Activated CD4-positive, CD25-positive, alpha-beta regulatory T cell treated with anti-CD3 and anti-CD28 coated beads, Interleukin-2, amount 50 U/mL, for 24 hours (primary cell): ENCODE measurements around the gene CFAP43.

Source experiments
- ATAC-seq, 2 donors: fragments of 150-1000 bp; cut with Tn5 transposase; one replicate each; pipeline ENCODE4 v1.10.0; 2021; ENCODE audit warnings: mild to moderate bottlenecking in 1 of 2, moderate library complexity in 1 of 2

Gene CFAP43

GRCh38 chr10:104130041-104130440 lies 102.1 kb downstream of the CFAP43 start:
- ATAC-seq, result no peak

DNA sequence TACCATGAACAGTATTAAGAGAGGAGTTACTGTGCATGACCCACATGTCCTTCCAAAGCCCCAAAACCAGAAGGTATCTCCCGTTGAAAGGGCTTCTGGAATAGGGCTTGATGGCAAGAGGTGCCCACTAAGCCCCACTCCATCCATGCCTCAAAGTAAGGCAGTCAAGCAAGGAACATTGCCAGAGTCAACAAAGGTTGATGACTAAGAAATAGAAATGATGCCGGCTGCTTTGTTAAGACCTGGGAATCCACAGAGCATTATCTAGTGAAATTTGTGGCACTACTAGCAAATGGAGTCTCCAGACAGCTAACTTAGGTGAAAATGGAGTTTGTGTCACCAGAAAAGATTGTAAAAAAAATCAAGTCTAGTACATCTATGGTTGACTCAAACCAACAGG lies 104.0 kb downstream of the CFAP43 start:
- no peak for ATAC-seq

- ATAC-seq, result peak in 1 of 2 donors; percentile 30
Measured at GRCh38 chr10:104127411-104127810, 104.8 kb downstream of the CFAP43 start.

DNA sequence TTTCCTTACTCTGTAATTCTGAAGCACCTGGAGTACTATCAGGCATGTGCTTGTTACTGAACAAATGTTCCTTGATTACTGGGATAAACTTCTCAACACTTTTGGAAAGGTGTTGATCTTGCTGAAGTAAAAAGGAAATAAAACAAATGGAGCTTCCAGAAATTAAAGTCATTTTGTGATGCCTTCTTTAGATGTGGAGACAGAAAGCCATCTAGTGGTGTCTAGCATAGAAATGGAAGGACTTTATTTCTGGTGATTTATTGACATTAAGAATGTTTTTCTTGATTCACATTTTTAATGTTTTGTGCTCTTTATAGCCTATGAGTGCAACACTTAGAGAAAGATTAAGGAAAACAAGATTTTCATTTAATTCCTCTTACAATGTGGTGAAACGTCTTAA lies 108.8 kb downstream of the CFAP43 start:
- no peak for ATAC-seq

DNA sequence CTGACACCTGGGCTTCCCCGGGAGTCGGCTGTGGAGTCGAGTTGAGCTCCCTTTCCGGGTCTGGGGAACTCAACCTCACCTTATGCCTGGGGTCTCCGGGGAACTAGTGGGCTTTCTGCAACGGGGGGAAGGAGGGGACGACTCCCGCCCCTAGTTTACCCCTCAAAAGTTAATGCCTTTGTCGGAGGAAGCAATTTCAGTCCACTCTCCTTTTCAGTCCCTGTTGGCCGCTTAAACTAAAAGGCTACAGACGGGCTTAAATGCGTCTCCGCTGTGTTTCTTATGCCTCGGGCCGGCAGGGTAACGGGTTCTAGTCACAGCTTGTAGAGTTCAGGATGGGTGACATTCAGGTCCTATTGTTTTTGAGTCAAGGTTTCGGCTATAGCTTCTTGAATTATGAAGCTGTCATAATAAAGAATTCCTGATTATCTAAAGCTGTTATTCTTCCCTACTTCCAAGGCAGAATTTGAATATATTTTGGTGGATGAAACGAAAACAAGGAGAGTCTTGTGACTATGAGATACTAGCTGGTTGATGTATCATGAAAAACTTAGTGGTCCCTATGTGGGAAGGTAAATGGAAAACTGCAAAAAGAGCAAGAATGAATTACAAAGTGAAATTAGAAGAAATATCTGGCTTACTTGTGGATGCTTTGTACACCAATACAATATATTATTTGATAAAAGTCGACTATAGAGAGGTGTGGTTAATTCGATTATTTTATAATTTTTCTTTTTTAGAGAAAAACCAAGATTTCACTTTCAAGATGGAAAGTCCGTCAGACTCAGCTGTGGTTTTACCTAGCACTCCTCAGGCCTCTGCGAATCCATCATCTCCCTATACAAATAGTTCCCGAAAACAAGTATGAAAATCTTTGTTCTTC lies 109.7 kb downstream of the CFAP43 start:
- ATAC-seq, result no peak

DNA sequence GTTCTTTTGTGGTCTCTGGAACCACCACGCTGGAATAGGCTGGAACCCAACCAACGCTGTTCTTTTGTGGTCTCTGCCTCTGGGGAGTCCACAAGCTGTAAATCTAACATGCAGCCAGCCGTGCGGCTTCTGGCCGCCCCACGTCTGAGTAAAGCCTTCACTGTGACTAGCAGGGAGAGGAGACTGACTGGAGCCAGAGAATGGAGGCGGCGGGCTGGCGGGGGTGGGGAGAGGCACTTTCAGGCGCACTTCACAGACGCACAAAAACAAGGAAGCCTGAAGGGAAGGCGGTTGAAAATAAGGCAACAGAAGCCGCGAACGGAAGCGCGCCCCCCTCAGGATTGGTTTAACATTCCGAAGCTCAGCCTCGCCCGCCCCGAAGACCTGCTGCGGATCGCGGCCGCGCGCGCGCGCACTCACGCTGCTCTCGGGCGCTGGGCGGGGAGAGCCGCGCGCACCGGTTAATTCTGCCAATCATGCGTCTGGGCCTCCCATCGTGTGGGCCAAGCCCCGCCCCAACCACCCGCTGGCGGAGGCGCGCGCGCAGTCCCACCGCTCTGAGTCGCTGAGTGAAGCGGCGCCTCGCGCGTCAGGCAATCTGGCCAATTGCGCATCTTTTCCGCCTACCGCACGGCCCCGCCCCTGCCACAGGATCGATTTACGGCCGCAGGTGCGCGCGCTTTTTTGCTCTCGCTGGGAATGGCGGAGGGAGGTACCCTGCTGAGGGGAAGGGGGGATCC lies 110.5 kb downstream of the CFAP43 start, which contains the start of gene SFR1:
Gene SFR1, plus strand, starts transcription at position 687 of the 740 bp plus-strand sequence. Its CDS starts 13 bp downstream, at position 700.
- ATAC-seq, result peak; percentile 82 to 90

DNA sequence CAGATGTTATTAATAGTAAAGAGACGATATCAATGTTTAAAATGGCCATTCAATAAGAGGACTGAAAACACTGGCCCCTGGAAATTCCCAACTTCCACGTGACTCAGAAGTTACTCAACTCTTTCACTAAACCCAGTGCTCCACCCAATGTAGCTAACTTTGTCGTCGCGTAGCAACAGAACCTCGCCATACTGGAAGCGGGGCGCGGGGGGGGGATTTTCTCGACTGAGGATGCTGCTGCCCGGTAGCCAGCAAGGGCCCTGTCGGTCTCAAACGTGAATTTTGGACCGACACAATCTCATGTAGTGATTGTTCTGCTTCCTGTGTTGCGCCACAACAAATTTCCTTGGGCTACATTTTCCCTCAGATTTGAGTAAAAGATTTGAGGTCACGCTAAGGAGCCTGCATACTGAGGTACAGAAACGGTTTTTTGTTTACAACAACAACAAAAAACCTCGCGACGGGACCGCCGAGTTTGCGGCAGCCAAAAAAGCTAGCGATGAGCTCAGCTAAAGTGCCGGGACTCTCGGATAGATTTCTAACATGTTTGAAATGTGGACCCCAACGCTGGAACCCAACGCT lies 111.2 kb downstream of the CFAP43 start:
- ATAC-seq, result peak; percentile 40 to 42

DNA sequence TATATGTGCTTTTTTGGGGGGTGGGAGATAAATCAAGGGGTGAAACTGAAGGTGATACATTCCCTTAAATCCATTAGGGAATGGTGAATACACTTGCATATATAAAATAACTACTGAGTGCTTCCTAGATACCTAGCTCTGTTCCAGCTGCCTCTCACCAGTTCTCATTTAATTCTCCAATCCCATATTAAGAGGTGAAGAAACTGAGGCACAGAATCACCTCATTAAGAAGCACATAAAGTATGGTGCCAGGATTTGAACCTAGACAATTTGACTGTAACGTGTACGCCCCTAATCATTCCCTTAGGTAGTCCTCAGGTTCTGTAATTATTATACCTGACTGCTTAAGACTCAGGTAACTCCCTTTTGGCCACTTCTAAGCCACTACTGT lies 111.7 kb downstream of the CFAP43 start:
- no peak for ATAC-seq

GRCh38 chr10:104119996-104120395 lies 112.2 kb downstream of the CFAP43 start:
- no peak for ATAC-seq

DNA sequence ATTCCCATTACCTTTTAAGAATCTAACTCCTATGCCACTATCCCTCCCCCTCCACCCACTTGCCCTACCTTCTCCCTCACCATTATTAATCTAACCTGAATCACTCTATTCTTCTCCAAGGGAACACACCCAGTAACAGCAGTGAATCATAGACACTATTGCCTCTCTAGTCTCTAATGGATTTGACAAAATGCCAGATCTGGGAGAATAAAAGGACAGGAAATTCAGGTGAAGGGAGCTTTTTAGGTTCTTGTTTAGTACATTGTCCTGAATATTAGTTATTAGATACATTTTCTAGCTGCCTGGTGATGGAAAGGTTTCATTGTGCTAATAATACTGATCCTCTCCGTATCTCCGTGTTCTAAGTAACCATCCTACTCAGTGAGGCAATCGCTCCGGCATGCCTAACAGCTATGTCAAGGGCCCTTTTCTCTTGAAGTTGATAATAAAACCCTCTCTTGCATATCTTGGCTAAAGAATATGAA lies 114.3 kb downstream of the CFAP43 start:
- ATAC-seq, result no peak

DNA sequence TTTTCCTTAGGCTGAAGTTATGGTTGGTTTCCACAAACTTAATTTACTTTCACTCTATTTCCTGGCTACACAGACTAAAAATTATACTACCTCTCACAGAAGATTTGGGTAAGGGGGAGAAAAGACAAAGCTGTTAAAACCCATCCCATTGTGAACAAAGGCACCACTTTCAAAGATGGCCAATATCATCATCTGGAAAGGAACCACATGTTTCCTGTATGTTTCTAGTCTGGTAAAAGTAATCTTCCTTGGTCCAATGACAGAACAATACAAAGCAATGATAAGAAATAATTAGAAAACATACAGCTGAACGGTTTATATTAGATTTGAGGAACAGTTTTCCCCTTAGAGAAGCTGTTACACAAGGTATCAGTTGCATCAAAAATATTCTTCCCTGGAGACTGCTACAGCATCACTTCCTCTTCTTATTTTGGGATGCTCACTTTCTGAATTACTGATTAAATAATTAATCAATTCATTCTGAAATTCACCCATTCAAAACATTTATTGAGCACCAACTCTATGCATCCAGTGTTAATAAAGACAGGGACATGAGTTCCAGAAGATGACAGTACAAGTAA lies 118.7 kb downstream of the CFAP43 start:
- no peak for ATAC-seq

- ATAC-seq, result peak; percentile 98 to 99
Measured at GRCh38 chr10:104109908-104110662, 122.1 kb downstream of the CFAP43 start.

DNA sequence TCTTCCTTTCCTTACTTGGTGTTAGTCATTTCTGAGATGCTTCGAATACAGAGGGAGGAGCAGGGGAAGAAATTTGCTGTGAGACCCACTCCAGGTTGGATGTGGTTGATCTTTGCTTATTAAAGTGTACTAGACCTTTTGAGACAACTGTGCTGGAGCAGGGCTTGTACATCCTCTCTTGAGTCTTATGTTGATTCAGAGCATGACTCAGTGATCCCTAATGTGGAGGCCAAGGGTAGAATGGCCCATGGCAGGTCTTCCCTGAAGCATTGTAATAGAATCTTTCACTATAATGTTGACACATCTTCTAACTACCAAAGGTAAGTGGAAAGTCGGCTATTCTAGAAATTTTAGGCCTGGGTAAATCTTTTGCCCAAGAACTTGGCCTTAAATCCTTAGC lies 127.2 kb downstream of the CFAP43 start:
- peak; percentile 42 to 48 for ATAC-seq

- no peak for ATAC-seq
Measured at GRCh38 chr10:104104418-104104817, 127.7 kb downstream of the CFAP43 start.

DNA sequence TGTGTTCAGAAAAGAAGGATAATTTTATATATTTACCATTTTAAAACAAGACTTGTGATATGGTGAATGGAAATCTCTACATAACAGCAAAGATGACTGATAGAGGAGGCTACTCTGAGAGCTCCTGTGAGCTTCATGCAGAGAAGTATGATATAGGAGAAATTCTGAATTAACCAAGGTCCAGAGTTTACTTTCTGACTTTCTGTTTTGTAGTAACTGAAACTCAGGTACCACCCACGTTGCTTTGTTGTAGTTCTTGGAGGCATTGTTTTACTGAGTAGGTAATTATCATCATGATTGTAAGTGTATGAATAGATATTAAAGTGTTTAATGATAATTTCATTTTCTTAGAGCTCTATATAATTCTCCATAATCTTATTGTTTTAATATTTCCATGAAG lies 128.2 kb downstream of the CFAP43 start:
- ATAC-seq, result no peak

DNA sequence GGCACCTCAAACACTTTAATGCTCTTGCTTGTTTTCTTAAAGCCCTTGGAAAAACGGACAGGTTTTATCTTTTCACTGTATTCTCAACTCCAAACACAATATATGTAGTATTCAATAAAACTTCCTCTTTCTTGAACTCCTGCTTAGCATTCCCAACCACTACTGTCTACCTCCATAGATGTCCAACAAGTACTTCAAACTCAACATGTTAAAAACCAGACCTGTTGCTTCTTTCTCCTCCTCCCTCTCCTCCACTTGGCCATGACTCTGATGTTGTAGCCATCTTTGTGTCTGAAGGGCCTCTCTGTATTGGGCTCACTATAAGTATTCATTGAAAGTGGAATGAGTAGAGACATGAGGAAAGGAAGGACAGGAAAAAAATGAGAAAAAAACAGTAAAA lies 130.3 kb downstream of the CFAP43 start:
- no peak for ATAC-seq

- no peak for ATAC-seq
Measured at GRCh38 chr10:104100795-104101194, 131.4 kb downstream of the CFAP43 start.

DNA sequence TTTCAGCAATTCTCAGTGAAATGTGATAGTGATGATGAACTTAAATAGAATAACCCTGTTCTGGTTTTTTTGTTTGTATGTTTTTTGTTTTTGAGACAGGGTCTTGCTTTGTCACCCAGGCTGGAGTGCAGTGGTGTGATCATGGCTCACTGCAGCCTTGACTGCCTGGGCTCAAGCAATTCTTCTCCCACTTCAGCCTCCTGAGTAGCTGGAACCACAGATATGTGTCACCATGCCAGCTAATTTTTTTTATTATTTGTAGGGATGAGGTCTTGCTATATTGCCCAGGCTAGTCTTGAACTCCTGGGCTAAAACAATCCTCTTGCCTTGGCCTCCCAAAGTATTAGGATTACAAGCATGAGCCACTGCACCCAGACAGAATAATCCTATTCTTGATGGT lies 132.2 kb downstream of the CFAP43 start:
- no peak for ATAC-seq

GRCh38 chr10:104099269-104099668 lies 132.9 kb downstream of the CFAP43 start:
- no peak for ATAC-seq

GRCh38 chr10:104098358-104098925 lies 133.7 kb downstream of the CFAP43 start:
- ATAC-seq, result no peak

DNA sequence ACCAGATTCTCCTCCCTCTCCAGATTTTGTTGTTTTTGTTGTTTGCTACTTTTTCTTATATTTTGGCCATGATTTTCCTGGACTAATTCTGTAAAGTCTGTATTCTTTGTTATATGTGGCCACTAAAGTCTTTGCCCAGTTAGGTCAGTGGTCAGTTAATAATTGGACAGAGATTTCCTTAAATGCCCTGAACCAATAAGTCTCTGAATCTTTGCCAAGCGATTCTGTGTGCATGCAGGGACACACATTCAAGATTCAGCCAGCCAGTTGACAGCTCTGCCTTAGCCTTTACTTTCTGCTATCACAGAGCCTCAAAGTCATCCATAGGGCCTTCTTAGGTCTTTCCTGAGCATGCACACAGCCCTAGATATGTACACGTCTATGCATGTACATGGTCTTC lies 135.5 kb downstream of the CFAP43 start:
- no peak for ATAC-seq

DNA sequence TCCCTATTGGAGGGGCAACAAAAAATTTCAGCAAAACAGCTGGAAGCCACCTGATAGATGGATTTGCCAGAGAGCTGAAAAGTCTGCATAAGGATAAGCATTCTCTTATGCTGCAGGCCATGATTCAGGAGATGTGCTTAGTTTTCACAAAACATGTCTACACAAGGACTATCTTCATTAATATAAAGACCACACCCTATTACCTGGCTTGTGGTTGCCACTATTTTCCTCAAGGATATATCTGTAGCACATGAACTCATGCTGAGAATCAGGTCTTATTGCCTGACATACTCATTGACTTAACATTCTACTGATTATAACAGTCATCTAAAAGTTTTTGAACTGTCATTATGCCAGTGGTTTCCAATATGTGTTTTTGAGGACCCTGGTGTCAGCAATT lies 139.4 kb downstream of the CFAP43 start:
- ATAC-seq, result no peak
